GM18870 (cell line): Measurements from ENCODE around the gene NARS2.

ENCODE experiments used
- ATAC-seq: cut with Tn5 transposase; IDR thresholded peaks from one replicate; pipeline ENCODE4 v1.9.1; 2021; ENCODE audit warnings: moderate library complexity; ENCODE audit not compliant: unreplicated experiment

The NARS2 gene

GRCh38 chr11:78417888-78418583, 156.6 kb downstream of the NARS2 start:
- ATAC-seq: no peak

- ATAC-seq: peak; percentile 3
Measured at GRCh38 chr11:78417175-78417887, 157.3 kb downstream of the NARS2 start, which contains the start of gene GAB2. Gene GAB2 (minus strand): TSS chr11:78417820. CDS start chr11:78417720, 100 bp downstream.

GRCh38 chr11:78416285-78417174, 158.1 kb downstream of the NARS2 start:
- ATAC-seq: peak; percentile 39

- ATAC-seq: no peak
Measured at GRCh38 chr11:78415338-78415737, 159.3 kb downstream of the NARS2 start.

GRCh38 chr11:78414321-78415051, 160.2 kb downstream of the NARS2 start:
- no peak for ATAC-seq

DNA sequence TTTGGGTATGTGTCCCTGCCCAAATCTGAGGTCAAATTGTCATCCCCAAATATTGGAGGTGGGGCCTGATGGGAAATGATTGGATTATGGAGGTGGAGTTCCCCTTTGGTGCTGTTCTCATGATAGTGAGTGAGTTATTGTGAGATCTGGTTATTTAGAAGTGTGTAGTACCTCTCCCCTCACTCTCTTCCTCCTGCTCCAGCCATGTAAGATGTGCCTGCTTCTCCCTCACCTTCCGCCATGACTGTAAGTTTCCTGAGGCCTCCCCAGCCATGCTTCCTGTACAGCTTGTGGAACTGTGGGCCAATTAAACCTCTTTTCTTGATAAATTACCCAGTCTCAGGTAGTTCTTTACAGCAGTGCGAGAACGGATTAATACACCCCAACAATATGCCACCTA, 166.0 kb downstream of the NARS2 start:
- no peak for ATAC-seq

- no peak for ATAC-seq
Measured at GRCh38 chr11:78406568-78407196, 168.0 kb downstream of the NARS2 start.

DNA sequence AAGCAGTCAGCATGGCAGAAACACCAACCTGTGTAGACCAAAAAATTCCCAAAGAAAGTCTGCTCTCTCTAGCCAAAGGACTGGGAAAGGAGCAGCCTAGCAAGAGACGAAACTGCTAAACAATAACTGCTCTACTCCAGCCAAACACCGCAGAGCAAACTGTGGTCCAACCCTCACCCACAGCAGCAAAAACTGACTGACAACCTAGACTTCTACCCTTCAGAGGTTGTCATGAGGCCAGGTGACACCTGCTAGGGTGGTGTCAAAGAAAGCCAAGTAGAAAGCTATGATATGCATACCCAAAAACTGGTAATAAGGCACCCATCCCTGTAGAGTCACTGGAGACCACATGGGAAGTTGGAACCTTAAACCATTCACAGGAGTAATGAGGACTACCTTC, 168.9 kb downstream of the NARS2 start:
- no peak for ATAC-seq

DNA sequence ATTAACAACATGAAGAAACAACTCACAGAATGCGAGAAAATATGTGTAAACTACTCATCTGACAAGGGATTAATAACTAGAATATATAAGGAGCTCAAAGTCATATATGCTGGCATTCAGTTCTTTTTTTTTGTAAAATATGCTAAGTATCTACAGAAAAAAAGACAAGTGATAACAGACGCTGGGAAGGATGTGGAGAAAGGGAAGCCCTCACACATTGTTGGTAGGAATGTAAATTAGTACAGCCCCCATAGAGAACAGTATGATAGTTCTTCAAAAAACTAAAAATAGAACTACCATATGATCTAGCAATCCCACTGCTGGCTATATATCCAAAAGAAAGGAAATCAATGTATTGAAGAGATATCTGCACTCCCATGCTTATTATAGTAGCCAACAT, 170.9 kb downstream of the NARS2 start:
- ATAC-seq: no peak

DNA sequence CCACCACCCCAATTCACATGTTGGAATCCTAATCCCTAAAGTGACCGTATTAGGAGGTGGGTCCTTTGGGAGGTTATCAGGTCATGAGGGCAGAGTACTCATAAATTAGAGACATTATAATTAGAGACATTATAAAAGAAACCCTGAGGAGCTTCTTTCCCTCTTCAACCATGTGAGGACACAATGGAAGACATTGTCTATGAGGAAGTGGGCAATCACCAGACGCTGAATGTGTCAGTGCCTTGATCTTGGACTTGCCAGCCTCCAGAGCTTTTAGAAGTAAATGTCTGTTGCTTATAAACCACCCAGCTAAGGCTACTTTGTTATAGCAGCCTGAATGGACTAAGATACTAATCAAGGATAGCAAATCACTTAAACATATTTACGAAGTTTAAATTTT, 171.8 kb downstream of the NARS2 start:
- no peak for ATAC-seq

DNA sequence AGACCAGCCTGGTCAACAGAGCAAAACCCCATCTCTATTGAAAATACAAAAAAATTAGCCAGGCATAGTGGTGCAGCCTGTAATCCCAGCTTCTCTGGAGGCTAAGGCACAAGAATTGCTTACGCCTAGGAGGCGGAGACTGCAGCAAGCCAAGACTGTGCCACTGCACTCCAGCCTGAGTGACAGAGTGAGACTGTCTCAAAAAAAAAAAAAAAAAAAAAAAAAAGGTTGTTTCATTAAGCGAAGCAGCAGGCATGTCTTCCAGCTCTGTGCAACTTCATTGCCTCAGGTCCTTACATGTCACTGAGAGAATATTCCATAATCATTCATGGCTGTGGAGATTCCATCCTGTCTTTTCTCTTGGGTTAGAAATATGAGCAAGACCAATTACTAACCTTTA, 174.0 kb downstream of the NARS2 start:
- ATAC-seq: no peak

DNA sequence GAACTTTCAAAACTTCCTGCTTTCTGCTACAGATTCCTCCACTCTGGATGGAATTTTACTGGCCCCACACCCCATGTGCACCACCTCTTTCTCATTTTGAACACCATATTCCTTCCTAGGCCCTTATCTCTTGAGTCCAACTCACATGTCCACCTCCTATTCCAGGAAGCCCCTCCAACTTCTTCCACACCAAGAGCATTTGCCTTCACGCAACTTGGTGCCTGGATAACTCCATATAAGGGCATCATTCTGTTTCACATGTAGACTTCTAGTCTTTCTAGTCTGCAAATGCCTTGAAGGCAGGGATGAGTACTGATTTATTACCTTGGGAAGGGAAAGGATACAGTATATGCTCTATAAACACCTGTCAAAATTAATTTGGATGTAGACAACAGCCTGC, 174.5 kb downstream of the NARS2 start:
- no peak for ATAC-seq

DNA sequence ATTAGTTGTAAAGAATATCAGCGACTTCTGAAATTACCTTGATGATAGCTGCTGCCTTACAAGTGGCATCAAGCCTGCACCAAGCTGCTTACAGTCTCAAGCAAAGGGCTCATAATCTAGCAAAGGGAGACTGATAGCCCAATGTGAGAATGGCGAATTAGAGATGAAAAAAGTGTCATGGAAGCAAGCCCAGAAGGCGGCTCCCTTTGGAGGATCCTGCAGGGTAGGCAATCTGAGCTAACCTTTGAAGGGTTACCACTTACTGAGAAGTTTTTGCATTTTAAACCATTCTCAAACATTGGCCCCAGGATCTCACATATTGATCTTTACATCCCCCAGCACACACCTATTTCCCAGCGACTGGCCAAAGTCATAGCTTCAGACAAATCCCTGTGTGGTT, 175.5 kb downstream of the NARS2 start:
- ATAC-seq: no peak

DNA sequence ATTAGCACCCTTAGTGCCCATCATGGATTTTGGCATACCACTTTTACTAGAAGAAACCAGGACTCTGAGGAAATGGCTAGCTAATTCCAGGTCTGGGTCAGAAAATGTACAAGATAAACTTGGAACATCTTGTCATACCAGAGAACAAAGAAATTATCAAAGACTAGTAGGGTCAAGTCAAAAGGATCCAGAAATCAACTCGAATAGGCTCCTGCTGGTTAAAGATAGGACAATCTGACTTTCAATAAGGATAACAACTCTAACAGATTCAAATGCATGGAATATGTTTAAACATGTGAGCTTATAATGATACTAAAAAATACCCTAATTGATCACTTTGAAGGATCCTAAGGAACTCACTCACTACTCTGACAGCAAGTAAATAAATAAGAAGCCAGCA, 175.9 kb downstream of the NARS2 start:
- ATAC-seq: no peak

DNA sequence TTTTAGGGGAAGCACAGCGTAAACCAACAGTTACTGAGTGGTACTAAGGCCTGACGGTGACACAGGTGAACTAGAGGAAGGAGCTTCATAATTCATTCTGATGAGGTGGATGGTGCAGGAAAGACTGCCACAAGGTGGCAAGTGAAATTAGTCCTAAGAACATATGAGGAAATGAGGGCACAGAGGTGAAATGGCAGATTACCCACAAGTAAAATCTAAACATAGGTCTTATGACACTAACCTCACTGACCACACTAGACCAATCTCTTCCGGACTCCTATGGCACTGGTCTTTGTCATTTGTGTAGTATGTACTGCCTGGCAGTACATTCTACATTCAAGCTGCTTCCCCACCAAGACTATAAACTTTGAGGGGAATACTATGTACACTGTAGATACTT, 177.3 kb downstream of the NARS2 start:
- ATAC-seq: peak; percentile 89

GRCh38 chr11:78395597-78395996, 179.1 kb downstream of the NARS2 start:
- ATAC-seq: no peak

GRCh38 chr11:78392854-78393253, 181.8 kb downstream of the NARS2 start:
- ATAC-seq: no peak

DNA sequence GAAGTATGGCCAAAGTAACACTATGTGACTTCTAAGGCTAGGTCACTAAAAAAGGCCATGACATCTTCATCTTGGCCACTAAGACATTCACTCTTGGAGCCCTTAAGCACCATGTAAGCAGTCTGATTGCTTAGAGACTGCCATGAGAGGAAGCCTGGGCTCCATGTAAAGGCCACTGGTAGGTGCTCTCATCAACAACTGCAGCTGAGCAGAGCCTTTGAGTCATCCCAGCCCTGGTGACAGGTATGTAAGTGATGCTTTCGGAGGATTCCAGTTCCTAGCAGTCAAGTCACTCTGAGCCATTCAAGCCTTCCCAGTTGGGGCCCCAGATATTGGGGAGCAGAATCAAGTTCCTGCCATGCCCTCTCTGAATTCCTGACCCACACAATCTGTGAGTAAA, 183.2 kb downstream of the NARS2 start:
- ATAC-seq: no peak

DNA sequence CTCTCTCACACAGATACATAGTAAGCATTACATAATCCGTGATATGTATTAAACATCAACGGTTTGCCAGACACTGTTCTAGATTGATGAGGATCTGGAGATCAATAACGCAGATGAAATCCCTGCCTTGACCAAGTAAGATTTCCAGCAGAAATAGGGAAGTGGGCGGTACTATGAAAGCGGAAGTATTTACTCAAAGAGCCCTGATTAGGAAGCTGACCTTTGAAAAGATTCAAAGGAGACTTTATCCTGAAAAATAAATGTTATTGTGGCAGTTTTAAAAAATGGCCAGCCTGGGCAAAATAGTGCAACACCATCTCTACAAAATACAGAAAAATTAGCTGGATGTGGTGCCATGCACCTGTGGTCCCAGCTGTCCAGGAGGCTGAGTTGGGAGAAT, 183.9 kb downstream of the NARS2 start:
- ATAC-seq: no peak

DNA sequence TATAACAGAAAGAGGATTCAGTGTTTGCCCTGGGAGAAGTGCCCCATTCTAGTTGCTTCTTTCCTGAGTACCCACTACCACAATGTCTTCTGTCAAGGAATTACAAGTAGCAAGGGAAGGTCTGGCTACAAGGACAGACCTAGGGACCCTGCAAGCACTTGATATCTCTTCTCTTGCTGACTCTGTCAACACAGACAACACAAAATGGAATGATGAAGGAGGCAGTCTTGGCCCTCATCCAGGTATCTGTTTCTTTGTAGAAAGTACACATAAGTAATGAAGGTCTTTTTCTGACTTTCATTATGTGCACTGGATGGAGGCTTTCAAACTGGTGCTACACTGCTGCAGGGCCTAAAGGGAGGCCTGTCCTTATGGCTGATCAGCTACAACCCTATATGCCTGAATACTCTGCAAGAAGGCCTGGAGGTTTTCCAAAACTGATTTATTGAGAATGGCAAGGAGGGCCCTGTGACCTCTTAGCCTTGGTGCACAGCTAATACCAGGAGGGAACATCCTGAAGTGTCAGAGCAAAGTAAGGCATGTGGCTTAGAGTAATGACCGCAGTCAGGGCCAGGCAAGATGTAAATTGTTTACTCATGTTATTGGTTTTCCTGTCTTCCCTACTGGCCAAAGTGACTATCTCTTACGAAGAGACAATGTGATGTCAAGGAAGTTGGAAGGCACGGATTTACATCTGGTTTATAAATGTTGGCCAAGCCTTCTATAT, 188.3 kb downstream of the NARS2 start:
- no peak for ATAC-seq
